ENCODE measurements around the gene MVB12B.
A peak's percentile ranks its signal among the peaks of the same experiment; 100 is the strongest.
"Not testable (repeated sequence)": the region's sequence is repeated elsewhere in the genome, so short reads cannot be mapped to it uniquely, and the experiment has no call there.

Gene MVB12B

GRCh38 chr9:126457890-126458289, 131.3 kb downstream of the MVB12B start:
- no peak for DNase-seq

DNA sequence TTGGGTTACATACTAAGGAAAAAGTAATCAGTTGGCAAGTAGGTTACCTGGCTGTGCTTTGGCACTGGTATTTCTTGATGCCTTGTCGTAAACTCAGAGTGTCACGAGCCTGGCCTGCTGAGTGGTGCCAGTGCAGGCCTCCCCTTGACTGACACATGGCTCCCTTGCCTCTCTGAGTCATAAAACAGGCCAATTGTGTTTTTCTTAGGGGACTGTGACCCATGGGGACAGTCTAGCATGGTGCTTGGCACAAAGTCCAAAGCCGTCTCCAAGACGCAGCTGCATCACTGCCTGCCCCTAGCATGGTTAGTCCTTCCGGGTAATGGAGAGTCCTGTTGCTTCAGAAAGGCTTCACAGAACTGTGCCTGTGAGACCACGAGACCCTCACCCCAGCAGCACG, 132.5 kb downstream of the MVB12B start:
- DNase-seq, result no peak

DNA sequence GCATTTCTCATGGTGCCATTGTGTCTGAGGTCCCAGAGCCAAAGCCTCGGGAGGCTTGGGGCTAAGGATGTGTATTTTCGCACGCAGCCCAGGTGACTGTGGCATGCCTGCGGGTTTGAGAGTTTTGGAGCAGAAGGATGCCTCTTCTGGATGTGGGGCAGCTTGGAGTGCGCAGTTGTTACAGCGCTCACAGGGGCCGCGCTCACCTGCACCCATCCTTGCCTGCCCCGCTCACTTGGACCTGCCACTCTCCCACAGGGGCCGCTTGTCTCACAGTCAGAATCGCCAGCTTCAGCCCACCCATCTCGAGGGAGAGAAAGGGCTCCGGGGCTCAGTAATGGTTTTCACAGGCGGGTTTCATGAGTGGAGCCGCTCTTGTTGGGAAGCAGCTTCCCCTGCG, 132.9 kb downstream of the MVB12B start:
- DNase-seq, result no peak

- DNase-seq, result no peak
Measured at GRCh38 chr9:126459965-126460843, 133.6 kb downstream of the MVB12B start.

- no peak for DNase-seq
Measured at GRCh38 chr9:126461029-126461428, 134.4 kb downstream of the MVB12B start.

- no peak for DNase-seq
Measured at GRCh38 chr9:126461608-126462007, 135.0 kb downstream of the MVB12B start.

- no peak for DNase-seq
Measured at GRCh38 chr9:126462617-126463016, 136.0 kb downstream of the MVB12B start.

DNA sequence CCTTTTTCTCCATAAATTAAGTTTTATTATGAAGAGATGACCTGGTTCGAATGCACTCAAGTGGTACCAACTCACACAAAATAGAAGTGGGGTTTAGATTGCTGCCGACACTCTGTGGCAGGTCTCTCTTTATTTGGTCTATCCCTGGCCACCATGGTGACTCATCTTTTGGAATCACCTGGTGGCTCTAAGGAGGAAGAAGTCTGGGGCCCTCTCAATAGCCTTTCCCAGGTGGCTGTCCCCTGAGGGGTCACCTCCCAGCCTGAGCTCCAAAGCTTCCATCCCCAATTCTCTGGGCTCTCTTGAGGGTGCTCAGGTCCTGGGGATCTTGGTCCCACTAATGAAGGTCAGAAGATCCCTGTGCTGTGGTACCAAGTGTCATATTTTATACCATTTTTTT, 136.8 kb downstream of the MVB12B start:
- DNase-seq, result no peak

GRCh38 chr9:126464694-126465441, 138.2 kb downstream of the MVB12B start:
- no peak for DNase-seq

DNA sequence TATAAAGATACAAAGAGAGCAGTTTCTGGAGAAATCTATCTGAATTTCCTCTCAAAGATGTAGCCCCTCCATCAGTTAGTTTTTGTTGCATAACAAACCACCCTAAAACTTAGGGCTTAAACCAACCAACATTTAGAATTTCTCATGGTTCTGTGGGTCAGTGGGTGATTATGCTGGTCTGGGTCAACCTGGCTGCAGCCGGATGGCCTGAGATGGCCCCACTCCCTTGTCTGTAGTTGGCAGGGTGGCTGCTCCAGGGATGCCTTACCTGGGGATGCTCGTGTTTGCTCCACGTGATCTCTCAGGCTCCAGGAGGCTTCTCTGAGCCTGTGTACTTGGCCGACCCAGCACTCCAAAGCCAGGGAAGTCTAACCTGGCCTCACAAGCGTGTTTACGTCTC, 139.3 kb downstream of the MVB12B start:
- DNase-seq, result no peak

DNA sequence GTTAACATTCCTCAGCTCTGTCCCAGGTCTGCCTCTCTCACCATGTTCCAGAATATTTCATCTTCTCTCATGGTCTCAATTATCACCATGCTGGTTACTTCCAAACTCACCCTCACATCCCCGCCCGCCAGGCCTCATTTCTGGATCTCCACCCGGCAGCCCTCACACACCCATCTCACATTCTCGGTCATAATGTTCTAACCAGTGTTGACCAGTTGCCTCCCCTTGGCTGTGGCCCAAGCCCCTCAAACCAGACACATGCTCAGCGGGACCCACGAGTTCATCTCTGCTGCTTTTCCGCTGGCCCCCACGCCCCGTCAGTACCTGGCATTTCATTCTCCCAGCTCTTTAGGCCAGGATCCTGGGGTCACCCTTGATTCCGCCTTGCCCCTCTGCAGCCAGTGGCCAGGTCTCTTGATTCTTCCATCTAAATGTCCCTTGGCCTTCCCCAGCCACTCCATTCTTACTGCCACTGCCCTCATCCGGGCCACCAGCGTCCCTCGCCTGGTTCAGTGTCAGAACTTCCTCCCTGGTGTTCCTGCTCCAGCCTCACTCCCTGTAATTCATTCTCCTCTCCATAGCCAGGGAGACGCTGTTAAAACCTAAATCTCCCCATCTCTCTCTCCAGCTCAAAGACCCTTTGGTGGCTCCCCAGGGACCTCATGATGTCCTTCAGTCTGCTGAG, 141.7 kb downstream of the MVB12B start:
- no peak for DNase-seq

- DNase-seq, result no peak
Measured at GRCh38 chr9:126470241-126470993, 143.8 kb downstream of the MVB12B start.

GRCh38 chr9:126471084-126471624, 144.5 kb downstream of the MVB12B start:
- no peak for DNase-seq

DNA sequence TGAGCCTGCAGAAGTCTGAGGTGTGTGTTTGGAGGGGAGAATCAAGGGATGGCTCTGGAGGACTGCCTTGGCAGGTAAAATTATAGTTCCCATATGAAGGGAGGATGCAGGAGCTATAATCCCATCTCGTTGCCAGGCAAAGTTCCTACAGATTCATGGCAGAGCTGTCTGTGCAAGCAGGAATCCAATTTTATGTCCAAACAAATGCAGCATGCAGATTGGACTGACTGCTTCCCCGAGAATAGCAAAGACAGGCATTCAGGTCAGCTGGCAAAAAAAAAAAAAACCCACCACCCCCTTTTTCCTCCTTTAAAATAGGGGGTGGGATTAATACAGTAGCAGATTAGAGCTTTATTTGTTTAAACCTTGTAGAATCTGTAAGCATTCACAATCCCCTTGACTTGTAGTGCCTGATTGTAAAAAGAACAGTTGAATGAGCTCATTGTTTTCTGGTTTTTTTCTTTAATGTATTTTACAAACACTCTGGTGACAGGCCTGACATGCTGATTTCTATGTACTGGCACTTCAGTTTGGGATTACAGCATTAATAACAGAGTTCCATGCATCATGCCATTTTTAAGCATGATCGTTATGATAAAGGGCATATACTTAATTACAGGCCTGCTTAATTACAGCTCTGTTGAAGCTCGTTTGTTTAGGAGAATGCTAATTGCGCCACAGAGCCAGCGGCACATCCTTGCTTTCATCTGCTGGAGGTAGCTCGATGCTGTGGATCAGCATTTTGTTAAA, 145.7 kb downstream of the MVB12B start:
- peak; percentile 30 for DNase-seq

- no peak for DNase-seq
Measured at GRCh38 chr9:126472948-126473298, 146.3 kb downstream of the MVB12B start.

DNA sequence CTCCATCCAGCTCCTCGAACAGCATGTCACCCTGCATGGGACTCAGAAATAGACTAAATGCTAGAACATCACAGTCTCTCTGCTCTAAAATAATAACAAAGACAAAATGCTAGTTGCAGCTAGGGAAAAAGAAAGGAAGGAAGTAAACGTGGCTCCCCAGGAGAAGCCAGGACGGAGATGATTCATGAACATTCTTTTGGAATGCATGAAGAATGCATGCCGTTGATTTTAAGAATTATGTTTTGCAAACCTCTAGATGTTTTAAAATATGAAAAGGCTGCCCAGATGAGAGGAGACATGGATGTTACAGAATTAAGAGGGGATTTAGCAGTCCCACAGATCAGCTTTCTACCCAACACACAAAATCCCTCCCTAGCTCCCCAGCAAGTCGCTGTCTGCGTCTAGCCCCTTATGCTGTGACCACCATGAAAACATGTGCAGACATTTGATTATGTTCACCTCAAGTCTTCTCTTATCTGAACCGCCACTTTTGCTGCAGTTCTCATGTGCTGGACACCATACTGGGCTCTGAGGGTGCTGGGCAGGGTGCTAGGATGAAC, 147.7 kb downstream of the MVB12B start:
- DNase-seq, result no peak

GRCh38 chr9:126474786-126475485, 148.3 kb downstream of the MVB12B start:
- DNase-seq, result no peak

DNA sequence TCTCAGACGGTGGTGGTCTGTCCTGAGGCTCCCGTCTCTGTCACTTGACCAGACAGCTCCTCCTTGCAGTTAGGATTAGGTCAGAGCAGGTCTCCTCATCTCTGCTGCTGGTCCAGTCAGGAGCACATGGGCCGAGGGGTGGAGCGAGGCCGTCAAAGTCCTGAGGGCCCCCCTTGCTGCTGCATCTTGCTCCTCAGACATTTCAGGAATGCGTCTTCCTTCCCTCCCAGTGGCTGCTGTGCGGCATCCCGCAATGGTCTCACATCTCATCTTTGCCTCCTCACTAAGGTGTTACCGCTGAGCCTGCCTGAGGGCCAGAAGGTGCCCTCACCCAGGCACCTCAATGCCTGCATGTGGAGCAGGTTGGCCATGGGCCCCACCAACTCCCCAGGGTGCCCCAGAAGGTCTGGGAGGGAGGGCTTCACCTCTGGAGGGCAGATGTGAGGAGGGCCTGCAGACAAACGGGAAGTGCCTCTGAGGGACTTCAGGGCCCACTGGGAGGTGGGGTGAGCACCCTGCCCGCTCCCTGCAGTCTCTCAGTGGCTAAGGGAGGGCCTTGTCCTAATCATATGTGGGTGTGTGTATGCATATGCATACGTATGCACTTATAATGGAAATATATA, 149.4 kb downstream of the MVB12B start:
- DNase-seq, result no peak

GRCh38 chr9:126477432-126477831, 150.8 kb downstream of the MVB12B start:
- DNase-seq, result not testable (repeated sequence)

GRCh38 chr9:126478216-126478981, 151.8 kb downstream of the MVB12B start:
- DNase-seq, result no peak
